Osteoblast (primary cell): ENCODE measurements around the gene SESN3. TPM values are rescaled to one million over a fixed set of nuclear protein-coding genes. Genes with fewer than 3 reads are reported as not detected.

Experiments
- DNase-seq: peaks from one replicate; pipeline ENCODE4 v3.0.0; 2011; ENCODE audit warnings: low spot score, mixed read lengths; ENCODE audit not compliant: insufficient read length; ENCODE audit errors: missing footprints
- H2AFZ ChIP-seq: 2 replicates; pipeline ENCODE4 v1.6.0; 2011; ENCODE audit warnings: mild to moderate bottlenecking, low read length
- H3K27ac ChIP-seq: 2 replicates; pipeline ENCODE4 v1.5.1; 2011; ENCODE audit warnings: mild to moderate bottlenecking, low read depth, low read length, moderate library complexity
- H3K27me3 ChIP-seq: 2 replicates; pipeline ENCODE4 v1.6.0; 2012; ENCODE audit warnings: mild to moderate bottlenecking, control low read depth, inconsistent platforms, low read length, moderate library complexity; ENCODE audit not compliant: insufficient read depth
- H3K36me3 ChIP-seq: 2 replicates; pipeline ENCODE4 v1.5.1; 2011; ENCODE audit warnings: mild to moderate bottlenecking, low read length, control low read depth, moderate library complexity; ENCODE audit not compliant: insufficient read depth
- H3K4me1 ChIP-seq: 2 replicates; pipeline ENCODE4 v1.5.1; 2011; ENCODE audit warnings: mild to moderate bottlenecking, low read length, control low read depth, moderate library complexity; ENCODE audit not compliant: insufficient read depth
- H3K4me2 ChIP-seq: 2 replicates; pipeline ENCODE4 v1.6.0; 2011; ENCODE audit warnings: mild to moderate bottlenecking, low read length; ENCODE audit not compliant: insufficient read depth
- H3K4me3 ChIP-seq: fragments of 200-600 bp; sonication (generic); 3 replicates; pipeline ENCODE4 v1.5.1; 2012; ENCODE audit warnings: mild to moderate bottlenecking, low read length, inconsistent platforms; ENCODE audit not compliant: insufficient read depth
- H3K79me2 ChIP-seq: 2 replicates; pipeline ENCODE4 v1.6.0; 2012; ENCODE audit warnings: mild to moderate bottlenecking, low read length, control low read depth, inconsistent platforms; ENCODE audit not compliant: insufficient read depth
- H3K9me3 ChIP-seq: 2 replicates; pipeline ENCODE4 v1.5.1; 2011; ENCODE audit warnings: low read depth, low read length, control low read depth
- H4K20me1 ChIP-seq: 2 replicates; pipeline ENCODE4 v1.6.0; 2012; ENCODE audit warnings: mild to moderate bottlenecking, low read length, control low read depth; ENCODE audit not compliant: insufficient read depth
- CTCF ChIP-seq: IDR thresholded peaks from 2 replicates; pipeline ENCODE4 v1.5.1; 2011; ENCODE audit warnings: mild to moderate bottlenecking, low read depth, low read length, moderate library complexity; ENCODE audit errors: extremely low read depth
- total RNA-seq: library from RNA; depleted of rRNA; stranded (reverse); fragments of >200 nt; gene quantifications from 2 replicates; pipeline ENCODE4 v1.2.3, GENCODE V29; 2012

Gene SESN3
- total RNA-seq, 1 donor: 24.6 TPM

- no peak overlapping the region for H3K4me2 ChIP-seq
- TF ChIP-seq CTCF: no peak
These were observed 115.4 kb downstream of the SESN3 start for GRCh38 chr11:95115597-95115996.

More at GRCh38 chr11:95115597-95115996, 115.4 kb downstream of the SESN3 start:
- Histone ChIP-seq H3K9me3 (no peaks in the 10 kb centered on the region), H3K4me3 (no peak overlapping the region), H2AFZ (no peak overlapping the region), H3K79me2 (peaks cover 24% of the 10 kb centered on the region), H3K4me1 (no peaks in the 10 kb centered on the region), H4K20me1 (peaks cover 12% of the 10 kb centered on the region), H3K27ac (no peak overlapping the region), H3K27me3 (no peaks in the 10 kb centered on the region), H3K36me3 (no peaks in the 10 kb centered on the region)
- no peak for DNase-seq

Other genes starting within 250 kb of the SESN3 start
- not detected in 2 replicates for gene KDM4E, start 205.9 kb downstream of the SESN3 start, total RNA-seq
- gene KDM4F, start 181.8 kb downstream of the SESN3 start, total RNA-seq: under 0.01 TPM in 1 of 2 replicates, not detected in the other
- 20.6 and 22.1 TPM in 2 replicates for gene SRSF8, start 164.3 kb downstream of the SESN3 start, total RNA-seq
- gene ENDOD1, start 141.4 kb downstream of the SESN3 start, total RNA-seq: 43.0 and 44.2 TPM in 2 replicates